ENCODE measurements around the gene RAB39A.

DNA sequence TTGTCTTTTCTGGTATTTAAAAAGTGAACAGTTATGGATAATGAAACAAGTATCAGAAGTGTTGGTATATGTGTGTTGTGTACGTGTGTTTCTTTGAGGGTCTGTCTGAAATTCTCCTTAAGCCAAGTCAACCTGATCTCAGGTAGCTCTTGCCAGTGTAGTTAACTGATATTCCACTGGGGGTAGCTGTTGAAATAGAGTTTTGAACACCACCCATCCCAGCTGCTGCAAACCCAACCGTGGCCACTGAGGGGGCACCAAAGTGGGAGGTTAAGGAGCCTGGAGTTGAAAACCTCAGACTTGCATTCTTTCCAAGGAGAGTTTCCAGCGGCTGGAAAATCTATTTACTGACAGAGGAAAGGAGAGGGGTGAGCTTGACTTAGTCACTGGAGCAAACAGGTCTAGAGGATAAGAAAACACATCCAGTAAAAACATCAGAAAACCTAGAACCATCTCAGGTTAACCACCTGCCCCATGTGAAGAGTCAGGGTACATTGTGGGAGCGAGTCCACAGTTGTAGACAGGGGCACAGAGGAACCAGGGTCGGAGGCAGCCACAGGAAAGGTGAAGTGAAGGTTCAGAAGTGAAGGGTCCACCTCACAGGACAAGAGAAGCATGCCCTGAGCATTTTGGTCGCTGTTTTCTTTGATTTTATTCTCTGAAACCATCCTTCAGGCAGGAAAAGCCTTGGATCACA, 71.7 kb downstream of the RAB39A start:
- TF ChIP-seq, protein P1, sequence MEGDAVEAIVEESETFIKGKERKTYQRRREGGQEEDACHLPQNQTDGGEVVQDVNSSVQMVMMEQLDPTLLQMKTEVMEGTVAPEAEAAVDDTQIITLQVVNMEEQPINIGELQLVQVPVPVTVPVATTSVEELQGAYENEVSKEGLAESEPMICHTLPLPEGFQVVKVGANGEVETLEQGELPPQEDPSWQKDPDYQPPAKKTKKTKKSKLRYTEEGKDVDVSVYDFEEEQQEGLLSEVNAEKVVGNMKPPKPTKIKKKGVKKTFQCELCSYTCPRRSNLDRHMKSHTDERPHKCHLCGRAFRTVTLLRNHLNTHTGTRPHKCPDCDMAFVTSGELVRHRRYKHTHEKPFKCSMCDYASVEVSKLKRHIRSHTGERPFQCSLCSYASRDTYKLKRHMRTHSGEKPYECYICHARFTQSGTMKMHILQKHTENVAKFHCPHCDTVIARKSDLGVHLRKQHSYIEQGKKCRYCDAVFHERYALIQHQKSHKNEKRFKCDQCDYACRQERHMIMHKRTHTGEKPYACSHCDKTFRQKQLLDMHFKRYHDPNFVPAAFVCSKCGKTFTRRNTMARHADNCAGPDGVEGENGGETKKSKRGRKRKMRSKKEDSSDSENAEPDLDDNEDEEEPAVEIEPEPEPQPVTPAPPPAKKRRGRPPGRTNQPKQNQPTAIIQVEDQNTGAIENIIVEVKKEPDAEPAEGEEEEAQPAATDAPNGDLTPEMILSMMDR (IDR thresholded peaks at IDR 0.05 in 2 of 3, conservative IDR thresholded peaks at IDR 0.05 in 1 of 3; ENCODE audit: control insufficient read depth in 2 of 3, extremely low read depth in 1 of 3, insufficient read depth in 1 of 3, low read depth in 3 of 3, low read length in 3 of 3), result peak; percentile 74 to 78 (median 75)
- no peak for TF ChIP-seq EP300 (IDR thresholded peaks at IDR 0.05; ENCODE audit: borderline replicate concordance in 1 of 2, control insufficient read depth in 1 of 2, low read depth in 2 of 2, low read length in 2 of 2)
- TF ChIP-seq, protein P2, sequence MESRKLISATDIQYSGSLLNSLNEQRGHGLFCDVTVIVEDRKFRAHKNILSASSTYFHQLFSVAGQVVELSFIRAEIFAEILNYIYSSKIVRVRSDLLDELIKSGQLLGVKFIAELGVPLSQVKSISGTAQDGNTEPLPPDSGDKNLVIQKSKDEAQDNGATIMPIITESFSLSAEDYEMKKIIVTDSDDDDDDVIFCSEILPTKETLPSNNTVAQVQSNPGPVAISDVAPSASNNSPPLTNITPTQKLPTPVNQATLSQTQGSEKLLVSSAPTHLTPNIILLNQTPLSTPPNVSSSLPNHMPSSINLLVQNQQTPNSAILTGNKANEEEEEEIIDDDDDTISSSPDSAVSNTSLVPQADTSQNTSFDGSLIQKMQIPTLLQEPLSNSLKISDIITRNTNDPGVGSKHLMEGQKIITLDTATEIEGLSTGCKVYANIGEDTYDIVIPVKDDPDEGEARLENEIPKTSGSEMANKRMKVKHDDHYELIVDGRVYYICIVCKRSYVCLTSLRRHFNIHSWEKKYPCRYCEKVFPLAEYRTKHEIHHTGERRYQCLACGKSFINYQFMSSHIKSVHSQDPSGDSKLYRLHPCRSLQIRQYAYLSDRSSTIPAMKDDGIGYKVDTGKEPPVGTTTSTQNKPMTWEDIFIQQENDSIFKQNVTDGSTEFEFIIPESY (IDR thresholded peaks at IDR 0.05), result no peak
- no peak for TF ChIP-seq CEBPB (IDR thresholded peaks at IDR 0.05; ENCODE audit: borderline replicate concordance in 1 of 2, low read depth in 2 of 2, low read length in 2 of 2)
- TF ChIP-seq, protein P3, sequence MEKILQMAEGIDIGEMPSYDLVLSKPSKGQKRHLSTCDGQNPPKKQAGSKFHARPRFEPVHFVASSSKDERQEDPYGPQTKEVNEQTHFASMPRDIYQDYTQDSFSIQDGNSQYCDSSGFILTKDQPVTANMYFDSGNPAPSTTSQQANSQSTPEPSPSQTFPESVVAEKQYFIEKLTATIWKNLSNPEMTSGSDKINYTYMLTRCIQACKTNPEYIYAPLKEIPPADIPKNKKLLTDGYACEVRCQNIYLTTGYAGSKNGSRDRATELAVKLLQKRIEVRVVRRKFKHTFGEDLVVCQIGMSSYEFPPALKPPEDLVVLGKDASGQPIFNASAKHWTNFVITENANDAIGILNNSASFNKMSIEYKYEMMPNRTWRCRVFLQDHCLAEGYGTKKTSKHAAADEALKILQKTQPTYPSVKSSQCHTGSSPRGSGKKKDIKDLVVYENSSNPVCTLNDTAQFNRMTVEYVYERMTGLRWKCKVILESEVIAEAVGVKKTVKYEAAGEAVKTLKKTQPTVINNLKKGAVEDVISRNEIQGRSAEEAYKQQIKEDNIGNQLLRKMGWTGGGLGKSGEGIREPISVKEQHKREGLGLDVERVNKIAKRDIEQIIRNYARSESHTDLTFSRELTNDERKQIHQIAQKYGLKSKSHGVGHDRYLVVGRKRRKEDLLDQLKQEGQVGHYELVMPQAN (conservative IDR thresholded peaks at IDR 0.05), result no peak
- no peak for TF ChIP-seq BHLHE40 (IDR thresholded peaks at IDR 0.05; ENCODE audit: borderline replicate concordance in 1 of 2, low read depth in 2 of 2, low read length in 1 of 2)
